Parathyroid adenoma (tissue), 2 donors: ENCODE results near the gene SLC25A13.

Source experiments
- H2AFZ ChIP-seq: fragments of 300-600 bp; sonication (generic); one replicate; pipeline ENCODE4 v1.7.0; 2017; ENCODE audit warnings: antibody characterized with exemption, mild to moderate bottlenecking
- H3K27ac ChIP-seq: fragments of 300-600 bp; sonication (generic); one replicate; pipeline ENCODE4 v1.7.0; 2017
- H3K27me3 ChIP-seq: fragments of 300-600 bp; sonication (generic); one replicate; pipeline ENCODE4 v1.7.0; 2017; ENCODE audit warnings: low read length; ENCODE audit not compliant: control insufficient read depth, insufficient read depth
- H3K36me3 ChIP-seq: fragments of 300-600 bp; sonication (generic); one replicate; pipeline ENCODE4 v1.7.0; 2017; ENCODE audit warnings: low read length; ENCODE audit not compliant: control insufficient read depth, insufficient read depth
- H3K4me1 ChIP-seq: fragments of 300-600 bp; sonication (generic); one replicate; pipeline ENCODE4 v1.7.0; 2017; ENCODE audit warnings: control low read depth
- H3K4me2 ChIP-seq: fragments of 300-600 bp; sonication (generic); one replicate; pipeline ENCODE4 v1.7.0; 2017; ENCODE audit warnings: low read length
- H3K4me3 ChIP-seq: fragments of 300-600 bp; sonication (generic); one replicate; pipeline ENCODE4 v1.7.0; 2017; ENCODE audit warnings: low read depth, low read length
- H3K79me2 ChIP-seq: fragments of 300-600 bp; sonication (generic); one replicate; pipeline ENCODE4 v1.7.0; 2017; ENCODE audit warnings: control low read depth
- H3K9ac ChIP-seq: fragments of 300-600 bp; sonication (generic); one replicate; pipeline ENCODE4 v1.7.0; 2017; ENCODE audit warnings: mild to moderate bottlenecking
- H3K9me3 ChIP-seq: fragments of 300-600 bp; sonication (generic); one replicate; pipeline ENCODE4 v1.7.0; 2017; ENCODE audit warnings: low read length; ENCODE audit not compliant: control insufficient read depth
- TF ChIP-seq, protein P1 (sequence below): fragments of 300-600 bp; sonication (generic); IDR thresholded peaks from one replicate; pipeline ENCODE4 v1.7.0; 2017; ENCODE audit warnings: antibody characterized with exemption, mild to moderate bottlenecking
- donor health status: primary hyperparathyroidism.

SLC25A13 gene

DNA sequence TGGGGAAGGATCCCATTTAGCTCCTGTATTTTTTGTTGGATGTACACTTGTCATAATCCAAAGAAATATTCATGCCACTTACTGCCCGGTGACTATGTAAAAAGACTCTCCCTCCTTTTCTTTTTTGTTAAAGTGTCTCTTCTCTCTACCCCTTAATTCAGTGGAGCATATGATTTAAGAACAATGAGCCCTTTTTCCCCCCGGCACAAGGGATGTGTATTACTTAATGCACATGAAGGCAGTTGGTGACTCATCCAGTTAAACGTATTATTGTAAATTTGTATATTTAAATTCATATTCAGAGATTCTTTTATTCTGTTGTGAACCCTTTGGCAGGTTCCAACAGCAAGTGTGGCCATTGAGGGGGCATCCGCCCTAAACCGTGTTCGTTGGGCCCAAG lies 241.9 kb downstream of the SLC25A13 start:
- no peaks in the 10 kb centered on the region for H3K36me3 ChIP-seq
- no peak overlapping the region for H3K4me3 ChIP-seq
- H3K27me3 ChIP-seq: no peaks in the 10 kb centered on the region
- no peak overlapping the region for H2AFZ ChIP-seq
- TF ChIP-seq, protein P1, sequence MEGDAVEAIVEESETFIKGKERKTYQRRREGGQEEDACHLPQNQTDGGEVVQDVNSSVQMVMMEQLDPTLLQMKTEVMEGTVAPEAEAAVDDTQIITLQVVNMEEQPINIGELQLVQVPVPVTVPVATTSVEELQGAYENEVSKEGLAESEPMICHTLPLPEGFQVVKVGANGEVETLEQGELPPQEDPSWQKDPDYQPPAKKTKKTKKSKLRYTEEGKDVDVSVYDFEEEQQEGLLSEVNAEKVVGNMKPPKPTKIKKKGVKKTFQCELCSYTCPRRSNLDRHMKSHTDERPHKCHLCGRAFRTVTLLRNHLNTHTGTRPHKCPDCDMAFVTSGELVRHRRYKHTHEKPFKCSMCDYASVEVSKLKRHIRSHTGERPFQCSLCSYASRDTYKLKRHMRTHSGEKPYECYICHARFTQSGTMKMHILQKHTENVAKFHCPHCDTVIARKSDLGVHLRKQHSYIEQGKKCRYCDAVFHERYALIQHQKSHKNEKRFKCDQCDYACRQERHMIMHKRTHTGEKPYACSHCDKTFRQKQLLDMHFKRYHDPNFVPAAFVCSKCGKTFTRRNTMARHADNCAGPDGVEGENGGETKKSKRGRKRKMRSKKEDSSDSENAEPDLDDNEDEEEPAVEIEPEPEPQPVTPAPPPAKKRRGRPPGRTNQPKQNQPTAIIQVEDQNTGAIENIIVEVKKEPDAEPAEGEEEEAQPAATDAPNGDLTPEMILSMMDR: no peak
- H3K4me1 ChIP-seq: no peaks in the 10 kb centered on the region
- no peak overlapping the region for H3K27ac ChIP-seq
- no peaks in the 10 kb centered on the region for H3K9me3 ChIP-seq
- H3K4me2 ChIP-seq: no peak overlapping the region
- no peaks in the 10 kb centered on the region for H3K79me2 ChIP-seq
- no peak overlapping the region for H3K9ac ChIP-seq

DNA sequence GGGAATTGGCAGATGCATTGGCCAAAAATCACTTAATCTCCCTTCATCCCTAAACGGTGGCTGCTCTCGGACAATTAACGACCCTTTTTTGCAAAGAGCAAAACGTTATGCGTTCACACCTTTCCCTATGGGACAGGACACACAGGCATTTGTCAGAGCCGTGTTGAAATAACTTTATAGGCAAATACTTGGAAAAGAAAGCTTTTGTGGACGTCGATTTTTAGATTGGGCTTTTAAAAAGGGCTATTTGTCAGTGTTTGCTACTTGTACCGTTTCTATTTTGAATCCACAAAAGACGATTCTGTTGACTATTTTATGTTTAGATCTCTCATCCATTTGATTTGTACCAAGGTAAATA lies 245.6 kb downstream of the SLC25A13 start:
- Histone ChIP-seq H3K79me2 (no peaks in the 10 kb centered on the region), H3K9me3 (no peaks in the 10 kb centered on the region), H3K36me3 (no peaks in the 10 kb centered on the region), H3K27me3 (no peaks in the 10 kb centered on the region), H3K4me2 (no peak overlapping the region), H2AFZ (peak overlapping the region; percentile 74), H3K4me3 (no peak overlapping the region), H3K4me1 (no peaks in the 10 kb centered on the region), H3K9ac (no peak overlapping the region), H3K27ac (no peak overlapping the region)
- TF ChIP-seq, protein P1: no peak

DNA sequence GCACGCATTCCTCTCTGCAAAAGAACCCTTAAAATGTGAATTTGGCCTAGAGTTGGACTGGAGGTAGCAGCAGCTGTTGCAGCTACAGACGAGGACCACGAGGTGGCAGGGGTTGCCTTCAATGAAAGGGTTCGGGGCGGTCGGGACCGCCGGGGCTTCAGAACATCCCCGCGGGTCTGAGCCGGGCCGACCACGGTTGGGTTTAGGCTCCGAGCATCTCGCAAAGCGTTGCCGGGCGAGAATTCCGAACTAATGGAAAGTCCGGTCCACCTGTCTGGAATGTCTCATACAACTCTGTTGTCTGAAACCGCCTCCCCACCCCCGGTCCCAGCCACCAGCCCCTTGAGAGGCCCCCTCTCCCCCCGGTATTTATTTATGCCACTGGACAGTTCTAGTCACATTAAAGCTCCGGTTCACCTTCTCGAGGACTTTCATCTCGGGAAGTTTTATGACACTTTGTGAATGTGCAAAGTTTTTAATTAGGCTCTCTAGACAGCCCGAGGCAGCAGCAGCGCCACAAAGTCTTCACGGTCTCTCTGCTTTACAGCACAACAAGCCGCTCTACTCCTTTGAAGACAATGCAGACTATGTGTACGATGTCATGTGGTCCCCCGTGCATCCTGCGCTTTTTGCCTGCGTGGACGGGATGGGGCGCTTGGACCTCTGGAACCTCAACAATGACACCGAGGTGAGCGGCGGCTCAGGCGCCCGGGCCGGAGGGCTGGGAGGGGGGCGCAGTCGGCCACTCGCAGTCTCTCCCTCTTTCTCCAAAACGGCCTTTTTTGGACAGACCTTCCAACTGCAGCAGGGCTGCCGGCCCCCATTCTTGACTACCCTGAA lies 246.2 kb downstream of the SLC25A13 start:
- no peaks in the 10 kb centered on the region for H3K79me2 ChIP-seq
- peak overlapping the region; percentile 38 for H3K4me3 ChIP-seq
- H3K4me1 ChIP-seq: no peaks in the 10 kb centered on the region
- H3K27me3 ChIP-seq: no peaks in the 10 kb centered on the region
- peak overlapping the region; percentile 63 for H3K4me2 ChIP-seq
- no peaks in the 10 kb centered on the region for H3K9me3 ChIP-seq
- H3K27ac ChIP-seq: no peak overlapping the region
- H3K36me3 ChIP-seq: no peaks in the 10 kb centered on the region
- peak overlapping the region; percentile 74 for H2AFZ ChIP-seq
- TF ChIP-seq, protein P1: peak; percentile 74
- H3K9ac ChIP-seq: no peak overlapping the region

DNA sequence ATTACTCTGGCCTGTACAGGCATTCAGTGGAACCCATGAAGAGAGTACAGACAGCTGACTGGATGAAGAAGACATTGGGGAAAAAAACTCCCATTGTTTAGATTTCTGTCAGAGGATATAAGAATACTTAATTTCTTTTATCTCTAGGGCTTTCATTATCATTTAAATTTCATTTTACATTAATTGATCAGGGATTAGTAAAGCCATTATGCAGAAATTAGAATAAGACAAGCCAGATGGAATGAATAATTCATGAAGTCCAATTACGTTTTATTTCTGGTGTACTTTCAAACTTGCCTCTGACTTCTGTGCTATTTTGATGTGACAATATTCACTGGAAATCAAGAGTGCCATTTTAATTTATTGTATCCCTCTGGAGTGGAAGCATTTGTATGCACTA lies 247.0 kb downstream of the SLC25A13 start:
- Histone ChIP-seq H3K4me2 (no peak overlapping the region), H3K4me3 (no peak overlapping the region), H3K27me3 (no peaks in the 10 kb centered on the region), H3K9me3 (no peaks in the 10 kb centered on the region), H2AFZ (no peak overlapping the region), H3K27ac (no peak overlapping the region), H3K36me3 (no peaks in the 10 kb centered on the region), H3K9ac (no peak overlapping the region), H3K79me2 (no peaks in the 10 kb centered on the region), H3K4me1 (no peaks in the 10 kb centered on the region)
- TF ChIP-seq, protein P1: no peak
